WI38 (cell line): ENCODE data around the gene MFRP.

ENCODE experiments used
- H3K4me3 ChIP-seq: 2 replicates; pipeline ENCODE4 v1.5.1; 2011; ENCODE audit warnings: low read depth, mild to moderate bottlenecking, control low read depth, low read length
- TF ChIP-seq, protein P1 (sequence below): IDR thresholded peaks from 2 replicates; pipeline ENCODE4 v1.5.1; 2012; ENCODE audit warnings: low read depth, mild to moderate bottlenecking, control low read depth, low read length

The MFRP gene

DNA sequence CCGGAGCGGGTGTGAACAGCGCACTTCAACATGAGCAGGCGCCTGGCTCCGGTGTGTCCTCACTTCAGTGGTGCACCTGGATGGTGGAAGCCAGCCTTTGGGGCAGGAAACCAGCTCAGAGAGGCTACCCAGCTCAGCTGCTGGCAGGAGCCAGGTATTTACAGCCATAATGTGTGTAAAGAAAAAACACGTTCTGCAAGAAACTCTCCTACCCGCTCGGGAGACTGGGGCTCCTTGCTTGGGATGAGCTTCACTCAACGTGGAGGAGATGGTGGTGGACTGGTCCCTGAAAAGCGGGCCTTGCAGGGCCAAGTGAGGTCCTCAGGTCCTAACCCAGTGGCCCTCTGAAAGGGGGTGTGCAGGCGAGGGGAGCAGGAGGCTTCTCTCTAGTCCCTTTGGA is 37.1 kb downstream of the MFRP start:
- H3K4me3 ChIP-seq, result no peak overlapping the region
- TF ChIP-seq, protein P1, sequence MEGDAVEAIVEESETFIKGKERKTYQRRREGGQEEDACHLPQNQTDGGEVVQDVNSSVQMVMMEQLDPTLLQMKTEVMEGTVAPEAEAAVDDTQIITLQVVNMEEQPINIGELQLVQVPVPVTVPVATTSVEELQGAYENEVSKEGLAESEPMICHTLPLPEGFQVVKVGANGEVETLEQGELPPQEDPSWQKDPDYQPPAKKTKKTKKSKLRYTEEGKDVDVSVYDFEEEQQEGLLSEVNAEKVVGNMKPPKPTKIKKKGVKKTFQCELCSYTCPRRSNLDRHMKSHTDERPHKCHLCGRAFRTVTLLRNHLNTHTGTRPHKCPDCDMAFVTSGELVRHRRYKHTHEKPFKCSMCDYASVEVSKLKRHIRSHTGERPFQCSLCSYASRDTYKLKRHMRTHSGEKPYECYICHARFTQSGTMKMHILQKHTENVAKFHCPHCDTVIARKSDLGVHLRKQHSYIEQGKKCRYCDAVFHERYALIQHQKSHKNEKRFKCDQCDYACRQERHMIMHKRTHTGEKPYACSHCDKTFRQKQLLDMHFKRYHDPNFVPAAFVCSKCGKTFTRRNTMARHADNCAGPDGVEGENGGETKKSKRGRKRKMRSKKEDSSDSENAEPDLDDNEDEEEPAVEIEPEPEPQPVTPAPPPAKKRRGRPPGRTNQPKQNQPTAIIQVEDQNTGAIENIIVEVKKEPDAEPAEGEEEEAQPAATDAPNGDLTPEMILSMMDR, result no peak

DNA sequence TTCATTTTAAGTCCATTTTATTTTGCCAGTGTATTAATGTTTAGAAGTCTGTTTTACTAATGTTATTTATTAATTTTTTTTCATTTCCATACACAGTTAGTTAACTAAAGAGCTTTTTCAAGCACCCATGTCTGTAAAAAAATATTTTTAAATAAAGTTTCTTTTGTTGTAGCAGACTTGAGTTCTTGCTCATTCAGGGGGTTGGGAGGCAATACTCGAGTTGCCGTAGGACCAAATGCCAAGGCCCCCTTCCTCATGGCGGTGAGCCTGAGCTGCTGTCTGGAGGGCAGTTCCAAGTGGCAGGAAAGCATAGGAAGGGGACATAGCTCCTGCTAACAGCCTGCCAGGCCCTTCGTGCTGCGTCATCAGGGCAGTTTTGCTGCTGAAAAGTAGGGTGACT is 38.5 kb downstream of the MFRP start:
- TF ChIP-seq, protein P1, result no peak

DNA sequence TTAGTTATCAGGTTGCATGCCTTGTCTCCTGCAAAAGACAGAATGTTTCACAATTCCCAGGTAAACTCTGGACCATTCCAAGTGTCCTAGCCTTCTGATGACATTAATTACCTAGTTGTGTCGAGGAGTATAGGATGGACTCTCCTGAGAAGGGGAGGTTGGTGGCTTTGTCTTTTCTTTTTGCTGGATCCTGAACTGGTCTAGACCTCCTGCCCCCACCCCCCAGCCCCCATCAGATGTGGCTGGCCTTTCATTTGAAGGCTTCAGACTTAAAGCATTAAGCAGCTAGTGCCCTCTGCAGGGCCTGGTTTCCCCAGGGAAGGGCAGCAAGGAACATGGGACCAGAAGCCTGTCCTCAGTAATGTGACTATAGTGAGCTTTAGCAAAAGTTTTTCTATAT is 39.3 kb downstream of the MFRP start:
- no peak overlapping the region for H3K4me3 ChIP-seq
- TF ChIP-seq, protein P1, result no peak

More for the DNA sequence above, 38.5 kb downstream of the MFRP start:
- H3K4me3 ChIP-seq, result no peak overlapping the region

DNA sequence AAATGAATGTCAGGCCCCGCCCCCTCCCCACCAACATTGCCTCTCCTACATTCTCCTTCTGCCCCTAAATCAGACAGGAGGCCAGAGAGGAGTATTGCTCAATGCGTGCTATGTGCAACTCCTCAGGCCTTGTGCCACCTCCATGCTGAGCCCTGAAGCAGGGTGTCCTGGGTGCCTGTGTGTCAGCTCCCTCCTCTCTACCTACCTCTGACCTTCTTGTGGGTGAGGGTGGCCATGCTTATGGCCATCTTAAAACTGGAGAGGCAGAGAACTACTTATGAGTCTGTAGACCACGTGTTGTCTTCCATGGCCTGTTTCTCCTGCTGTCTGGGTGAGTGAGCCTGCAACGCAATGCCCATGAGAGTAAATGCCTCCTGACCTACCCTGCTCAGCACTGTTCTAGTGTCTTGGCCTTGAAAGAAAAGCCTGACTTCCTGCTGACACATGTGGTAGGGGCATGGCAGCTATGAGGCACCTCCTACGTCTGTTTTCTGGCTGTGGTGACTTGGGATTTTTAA is 40.1 kb downstream of the MFRP start:
- TF ChIP-seq, protein P1, result no peak
- H3K4me3 ChIP-seq, result no peak overlapping the region

DNA sequence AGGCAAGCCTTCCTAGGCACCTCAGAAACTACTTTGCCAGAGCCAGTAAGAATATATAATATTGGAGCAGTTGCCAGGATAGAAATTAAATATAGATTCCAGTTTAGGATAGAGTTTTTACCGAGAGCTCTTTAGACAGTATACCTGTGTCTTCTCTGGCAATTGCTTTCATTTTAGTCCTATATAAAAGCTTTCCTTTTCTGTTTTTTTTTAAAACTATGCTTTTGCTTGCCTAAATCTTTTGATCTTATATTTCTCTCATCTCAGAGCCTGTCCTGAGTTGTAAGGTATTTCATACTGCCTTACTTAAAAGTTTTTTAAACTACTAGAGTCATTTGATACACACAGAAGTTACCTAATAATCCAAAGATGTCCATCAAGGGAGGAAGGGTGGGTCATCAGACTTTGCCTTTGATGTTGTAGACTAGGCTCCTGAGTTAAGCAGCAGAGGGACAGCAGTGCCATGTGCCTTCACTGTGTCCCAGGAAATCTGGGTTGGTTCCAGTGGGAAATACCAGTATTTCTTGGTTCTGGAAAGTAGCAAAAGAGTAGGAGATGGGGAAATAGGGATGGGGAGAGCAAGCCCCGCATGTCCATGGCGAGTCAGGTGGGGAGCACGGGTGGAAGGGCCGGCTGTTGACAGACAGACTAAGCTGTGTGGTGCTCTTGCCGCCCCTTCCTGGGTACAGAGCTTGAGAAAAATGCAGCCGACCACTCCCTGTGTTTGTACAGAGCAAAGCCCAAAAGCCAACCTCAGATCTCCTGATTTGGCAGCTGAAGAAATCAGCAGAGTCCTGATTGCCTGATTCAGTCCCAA is 40.7 kb downstream of the MFRP start:
- H3K4me3 ChIP-seq, result no peak overlapping the region
- TF ChIP-seq, protein P1, result no peak

DNA sequence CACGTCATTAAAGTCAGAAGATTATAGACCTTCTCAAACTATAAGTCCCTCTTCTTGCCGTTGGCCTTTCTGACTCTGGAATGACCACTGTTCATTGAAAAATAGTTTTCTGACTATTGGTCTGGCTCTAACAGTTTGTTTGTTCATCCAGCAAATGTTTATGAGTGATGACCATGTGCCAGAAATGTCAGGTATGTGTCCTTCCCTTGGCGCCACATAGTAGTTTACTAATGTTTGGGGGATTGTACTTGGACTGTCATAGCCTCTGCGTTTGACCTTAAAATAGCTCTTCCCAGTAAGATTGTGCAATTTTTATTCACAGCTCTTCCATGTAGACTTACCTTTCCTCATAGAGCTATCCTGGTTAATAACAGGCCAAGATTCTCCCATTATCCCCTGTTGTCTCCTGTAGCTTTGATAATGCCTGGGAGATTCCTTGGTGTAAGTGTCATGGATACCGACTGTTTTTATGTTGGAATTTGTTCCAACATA is 43.2 kb downstream of the MFRP start:
- TF ChIP-seq, protein P1, result no peak
- H3K4me3 ChIP-seq, result no peak overlapping the region
